HEK293 (cell line): ENCODE results near the gene CNOT2.

Experiments
- CTCF ChIA-PET: fragments of 350-600 bp; formaldehyde crosslinking; extraction: SDS; loops from one replicate; lab custom pipeline; 2021; ENCODE audit warnings: antibody characterized with exemption; lab: Yijun Ruan, JAX
- POLR2A ChIA-PET: fragments of 300-600 bp; formaldehyde crosslinking; extraction: SDS; loops from one replicate; lab custom pipeline; 2020; ENCODE audit warnings: antibody characterized with exemption, inconsistent platforms; lab: Yijun Ruan, JAX
- H3K27ac ChIP-seq: fragments of 200-500 bp; sonication (Bioruptor generic); 2 replicates; pipeline ENCODE4 v1.5.1; 2014; ENCODE audit warnings: low read depth, low read length, control low read depth, inconsistent platforms; ENCODE audit errors: extremely low read depth
- H3K36me3 ChIP-seq, 2 experiments: fragments of 200-500 bp in 1 of 2; sonication (Bioruptor generic) in 1 of 2; 1 replicate in 1 of 2; 2 replicates in 1 of 2; pipeline ENCODE4 v1.5.1; 2014 to 2017; ENCODE audit warnings: inconsistent platforms in 2 of 2, low read length in 2 of 2; ENCODE audit not compliant: control insufficient read depth in 2 of 2, insufficient read depth in 1 of 2
- H3K4me1 ChIP-seq: fragments of 200-500 bp; sonication (Bioruptor generic); 2 replicates; pipeline ENCODE4 v1.5.1; 2014; ENCODE audit warnings: mild to moderate bottlenecking, low read length, inconsistent platforms; ENCODE audit not compliant: control insufficient read depth, insufficient read depth
- H3K4me3 ChIP-seq: 2 replicates; pipeline ENCODE4 v1.5.1; 2011; ENCODE audit warnings: low read depth, mild to moderate bottlenecking, control low read depth, low read length, moderate library complexity
- H3K9me3 ChIP-seq: fragments of 200-500 bp; sonication (Bioruptor generic); 2 replicates; pipeline ENCODE4 v1.5.1; 2014; ENCODE audit warnings: low read depth, low read length, inconsistent platforms; ENCODE audit not compliant: control insufficient read depth, insufficient read depth
- BCL11A ChIP-seq: fragments of 450-650 bp; formaldehyde crosslinking; IDR thresholded peaks from 2 replicates; pipeline ENCODE4 v1.5.1; 2016; ENCODE audit warnings: low read depth, missing biosample characterization, missing genetic modification characterization
- HIC1 ChIP-seq: fragments of 450-650 bp; formaldehyde crosslinking; IDR thresholded peaks from 2 replicates; pipeline ENCODE4 v1.5.1; 2016; ENCODE audit warnings: missing biosample characterization, missing genetic modification characterization
- HOXC10 ChIP-seq: sonication (generic); formaldehyde crosslinking; IDR thresholded peaks from 2 replicates; pipeline ENCODE4 v1.8.1; 2023; ENCODE audit warnings: mild to moderate bottlenecking, missing genetic modification reagents
- PRDM1 ChIP-seq: fragments of 450-650 bp; formaldehyde crosslinking; IDR thresholded peaks from 2 replicates; pipeline ENCODE4; 2016; ENCODE audit warnings: missing biosample characterization, missing genetic modification characterization
- TRIM28 ChIP-seq: IDR thresholded peaks from 2 replicates; pipeline ENCODE4 v1.6.1; 2011; ENCODE audit warnings: low read length, control low read depth, borderline replicate concordance
- ZBTB20 ChIP-seq: fragments of 450-650 bp; formaldehyde crosslinking; IDR thresholded peaks from 2 replicates; pipeline ENCODE4 v1.5.1; 2016; ENCODE audit warnings: missing biosample characterization, missing genetic modification characterization
- ZBTB7A ChIP-seq: fragments of 450-650 bp; formaldehyde crosslinking; IDR thresholded peaks from 2 replicates; pipeline ENCODE4 v1.5.1; 2016; ENCODE audit warnings: low read depth, missing biosample characterization, missing genetic modification characterization
- ZBTB8A ChIP-seq: fragments of 450-650 bp; formaldehyde crosslinking; IDR thresholded peaks from 2 replicates; pipeline ENCODE4 v1.5.1; 2016; ENCODE audit warnings: missing biosample characterization, missing genetic modification characterization
- ZNF133 ChIP-seq: fragments of 450-650 bp; formaldehyde crosslinking; IDR thresholded peaks from 2 replicates; pipeline ENCODE4 v1.5.1; 2016; ENCODE audit warnings: missing biosample characterization, missing genetic modification characterization
- ZNF140 ChIP-seq: fragments of 450-650 bp; formaldehyde crosslinking; IDR thresholded peaks from 2 replicates; pipeline ENCODE4 v1.5.1; 2016; ENCODE audit warnings: missing biosample characterization, missing genetic modification characterization
- ZNF19 ChIP-seq: fragments of 450-650 bp; formaldehyde crosslinking; IDR thresholded peaks from 2 replicates; pipeline ENCODE4; 2016; ENCODE audit warnings: missing biosample characterization, missing genetic modification characterization, low read depth
- ZNF292 ChIP-seq: fragments of 450-650 bp; formaldehyde crosslinking; IDR thresholded peaks from 2 replicates; pipeline ENCODE4 v1.5.1; 2016; ENCODE audit warnings: low read depth, missing biosample characterization, missing genetic modification characterization, borderline replicate concordance
- ZNF366 ChIP-seq: fragments of 450-650 bp; formaldehyde crosslinking; conservative IDR thresholded peaks from 2 replicates; pipeline ENCODE4 v1.5.1; 2016; ENCODE audit warnings: missing biosample characterization, missing genetic modification characterization
- ZNF416 ChIP-seq: fragments of 450-650 bp; formaldehyde crosslinking; IDR thresholded peaks from 2 replicates; pipeline ENCODE4 v1.5.1; 2016; ENCODE audit warnings: missing biosample characterization, missing genetic modification characterization
- ZNF423 ChIP-seq: fragments of 450-650 bp; formaldehyde crosslinking; IDR thresholded peaks from 2 replicates; pipeline ENCODE4 v1.5.1; 2016; ENCODE audit warnings: missing biosample characterization, missing genetic modification characterization
- ZNF433 ChIP-seq: fragments of 450-650 bp; formaldehyde crosslinking; IDR thresholded peaks from 2 replicates; pipeline ENCODE4 v1.5.1; 2016; ENCODE audit warnings: missing biosample characterization, missing genetic modification characterization, low read depth
- ZNF514 ChIP-seq: fragments of 450-650 bp; formaldehyde crosslinking; IDR thresholded peaks from 2 replicates; pipeline ENCODE4 v1.5.1; 2016; ENCODE audit warnings: missing biosample characterization, missing genetic modification characterization
- ZNF560 ChIP-seq: fragments of 450-650 bp; formaldehyde crosslinking; IDR thresholded peaks from 2 replicates; pipeline ENCODE4 v1.5.1; 2017; ENCODE audit warnings: missing biosample characterization, missing genetic modification characterization, borderline replicate concordance
- ZNF561 ChIP-seq: fragments of 450-650 bp; IDR thresholded peaks from 2 replicates; pipeline ENCODE4 v1.5.1; 2018; ENCODE audit warnings: missing biosample characterization, missing genetic modification characterization, borderline replicate concordance
- ZNF580 ChIP-seq: fragments of 450-650 bp; formaldehyde crosslinking; IDR thresholded peaks from 2 replicates; pipeline ENCODE4 v1.5.1; 2016; ENCODE audit warnings: missing biosample characterization, missing genetic modification characterization
- ZNF585B ChIP-seq: fragments of 450-650 bp; formaldehyde crosslinking; IDR thresholded peaks from 2 replicates; pipeline ENCODE4 v1.5.1; 2016; ENCODE audit warnings: missing biosample characterization, missing genetic modification characterization
- ZNF654 ChIP-seq: fragments of 450-650 bp; formaldehyde crosslinking; IDR thresholded peaks from 2 replicates; pipeline ENCODE4 v1.5.1; 2016; ENCODE audit warnings: low read depth, missing biosample characterization, missing genetic modification characterization
- ZNF785 ChIP-seq: fragments of 450-650 bp; formaldehyde crosslinking; IDR thresholded peaks from 2 replicates; pipeline ENCODE4 v1.5.1; 2016; ENCODE audit warnings: missing biosample characterization, missing genetic modification characterization
- ZSCAN4 ChIP-seq: fragments of 450-650 bp; formaldehyde crosslinking; IDR thresholded peaks from 2 replicates; pipeline ENCODE4 v1.5.1; 2017; ENCODE audit warnings: missing biosample characterization, missing genetic modification characterization
- TF ChIP-seq, protein P1 (sequence below): sonication (generic); formaldehyde crosslinking; IDR thresholded peaks from 2 replicates; pipeline ENCODE4 v1.8.1; 2022; ENCODE audit warnings: mild to moderate bottlenecking, moderate library complexity, missing genetic modification reagents
- TF ChIP-seq, protein P2 (sequence below): fragments of 450-650 bp; formaldehyde crosslinking; conservative IDR thresholded peaks from 2 replicates; pipeline ENCODE4 v1.5.1; 2016; ENCODE audit warnings: low read depth, missing biosample characterization, missing genetic modification characterization
- TF ChIP-seq, protein P3 (sequence below): fragments of 450-650 bp; formaldehyde crosslinking; IDR thresholded peaks from 2 replicates; pipeline ENCODE4 v1.5.1; 2016; ENCODE audit warnings: missing biosample characterization, missing genetic modification characterization

The CNOT2 gene

DNA sequence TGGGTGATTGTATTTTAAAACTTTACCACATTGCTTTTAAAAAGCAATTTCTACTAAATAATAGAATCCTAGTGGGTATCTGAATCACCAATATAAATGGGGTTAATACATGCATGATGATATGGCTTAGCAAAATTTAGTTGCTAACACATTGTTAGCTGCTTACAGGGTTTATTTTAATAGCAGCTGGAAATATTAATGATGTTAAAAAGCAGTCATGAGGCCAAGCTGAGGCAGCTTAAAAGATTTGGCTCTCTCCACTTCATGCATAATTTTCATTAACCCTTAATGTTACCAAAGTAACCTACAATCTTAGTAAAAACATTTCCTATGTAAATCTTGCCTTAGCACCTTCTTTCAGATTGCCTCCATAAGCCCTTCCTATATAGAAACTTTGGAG lies 49.2 kb upstream of the CNOT2 start:
- H3K4me3 ChIP-seq = no peak overlapping the region
- no peaks in the 10 kb centered on the region for H3K4me1 ChIP-seq
- no peaks in the 10 kb centered on the region for H3K36me3 ChIP-seq
- CTCF ChIA-PET = interaction anchor here (1.0 kb wide), 1 partner anchor 314 kb away, joined by 3 read pairs; no protein-coding TSS in a partner anchor
- POLR2A ChIA-PET = no interaction called here
- no peak for TF ChIP-seq ZNF416 (tag by site-specific recombination)
- TF ChIP-seq ZNF654 (tag by site-specific recombination) = no peak
- no peak for TF ChIP-seq ZNF19 (tag by site-specific recombination)
- TF ChIP-seq ZNF292 = no peak
- TF ChIP-seq ZBTB20 = no peak
- TF ChIP-seq ZNF560 (tag by site-specific recombination) = no peak
- TF ChIP-seq ZBTB8A = no peak
- TF ChIP-seq ZNF366 (tag by site-specific recombination) = no peak
- no peak for TF ChIP-seq ZSCAN4 (tag by site-specific recombination)
- no peak for TF ChIP-seq ZBTB7A (tag by site-specific recombination)
- TF ChIP-seq BCL11A (tag by site-specific recombination) = no peak
- no peak for TF ChIP-seq HIC1 (tag by site-specific recombination)
- no peak for TF ChIP-seq ZNF133
- no peak for TF ChIP-seq ZNF433 (tag by site-specific recombination)
- TF ChIP-seq ZNF514 = no peak
- TF ChIP-seq, protein P1, sequence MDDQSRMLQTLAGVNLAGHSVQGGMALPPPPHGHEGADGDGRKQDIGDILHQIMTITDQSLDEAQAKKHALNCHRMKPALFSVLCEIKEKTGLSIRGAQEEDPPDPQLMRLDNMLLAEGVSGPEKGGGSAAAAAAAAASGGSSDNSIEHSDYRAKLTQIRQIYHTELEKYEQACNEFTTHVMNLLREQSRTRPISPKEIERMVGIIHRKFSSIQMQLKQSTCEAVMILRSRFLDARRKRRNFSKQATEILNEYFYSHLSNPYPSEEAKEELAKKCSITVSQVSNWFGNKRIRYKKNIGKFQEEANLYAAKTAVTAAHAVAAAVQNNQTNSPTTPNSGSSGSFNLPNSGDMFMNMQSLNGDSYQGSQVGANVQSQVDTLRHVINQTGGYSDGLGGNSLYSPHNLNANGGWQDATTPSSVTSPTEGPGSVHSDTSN = no peak
- H3K27ac ChIP-seq = no peak overlapping the region
- no peaks in the 10 kb centered on the region for H3K9me3 ChIP-seq

DNA sequence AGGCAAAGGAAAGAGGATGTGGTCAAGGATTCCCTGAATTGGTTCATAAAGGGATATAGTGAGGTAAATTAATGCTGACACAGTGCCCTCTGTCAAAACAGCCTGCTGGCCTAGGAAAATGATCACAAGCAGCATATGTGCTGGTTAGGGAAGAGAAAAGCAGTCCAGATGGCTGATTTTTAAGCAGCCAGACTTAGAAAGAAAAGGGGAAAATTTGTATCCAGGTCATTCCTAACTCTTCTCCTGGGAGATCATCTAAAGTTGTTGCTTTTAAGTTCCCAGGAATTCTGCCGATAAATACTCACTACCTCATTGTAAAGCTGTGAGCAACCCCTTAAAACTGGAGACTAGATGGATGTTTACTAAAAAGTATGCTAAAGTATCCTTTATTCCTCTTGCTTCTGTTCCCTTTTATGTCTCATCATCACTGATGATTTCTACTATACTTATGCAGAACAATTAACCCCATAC lies 46.4 kb upstream of the CNOT2 start:
- no peak overlapping the region for H3K4me3 ChIP-seq

More for the DNA sequence above, 46.4 kb upstream of the CNOT2 start:
- POLR2A ChIA-PET = no interaction called here
- Histone ChIP-seq H3K4me1 (no peaks in the 10 kb centered on the region), H3K27ac (no peak overlapping the region), H3K36me3 (no peaks in the 10 kb centered on the region), H3K9me3 (no peaks in the 10 kb centered on the region)
- TF ChIP-seq ZNF585B (tag by site-specific recombination) (no peak), ZNF433 (tag by site-specific recombination) (no peak), ZNF561 (tag by site-specific recombination) (no peak), ZNF133 (no peak), ZNF580 (tag by site-specific recombination) (no peak), HOXC10 (CRISPR knock-in tag) (no peak), TRIM28 (no peak), ZNF423 (tag by site-specific recombination) (no peak), ZNF140 (no peak), ZNF292 (no peak), ZNF785 (tag by site-specific recombination) (no peak), PRDM1 (tag by site-specific recombination) (no peak)
- TF ChIP-seq, protein P2, sequence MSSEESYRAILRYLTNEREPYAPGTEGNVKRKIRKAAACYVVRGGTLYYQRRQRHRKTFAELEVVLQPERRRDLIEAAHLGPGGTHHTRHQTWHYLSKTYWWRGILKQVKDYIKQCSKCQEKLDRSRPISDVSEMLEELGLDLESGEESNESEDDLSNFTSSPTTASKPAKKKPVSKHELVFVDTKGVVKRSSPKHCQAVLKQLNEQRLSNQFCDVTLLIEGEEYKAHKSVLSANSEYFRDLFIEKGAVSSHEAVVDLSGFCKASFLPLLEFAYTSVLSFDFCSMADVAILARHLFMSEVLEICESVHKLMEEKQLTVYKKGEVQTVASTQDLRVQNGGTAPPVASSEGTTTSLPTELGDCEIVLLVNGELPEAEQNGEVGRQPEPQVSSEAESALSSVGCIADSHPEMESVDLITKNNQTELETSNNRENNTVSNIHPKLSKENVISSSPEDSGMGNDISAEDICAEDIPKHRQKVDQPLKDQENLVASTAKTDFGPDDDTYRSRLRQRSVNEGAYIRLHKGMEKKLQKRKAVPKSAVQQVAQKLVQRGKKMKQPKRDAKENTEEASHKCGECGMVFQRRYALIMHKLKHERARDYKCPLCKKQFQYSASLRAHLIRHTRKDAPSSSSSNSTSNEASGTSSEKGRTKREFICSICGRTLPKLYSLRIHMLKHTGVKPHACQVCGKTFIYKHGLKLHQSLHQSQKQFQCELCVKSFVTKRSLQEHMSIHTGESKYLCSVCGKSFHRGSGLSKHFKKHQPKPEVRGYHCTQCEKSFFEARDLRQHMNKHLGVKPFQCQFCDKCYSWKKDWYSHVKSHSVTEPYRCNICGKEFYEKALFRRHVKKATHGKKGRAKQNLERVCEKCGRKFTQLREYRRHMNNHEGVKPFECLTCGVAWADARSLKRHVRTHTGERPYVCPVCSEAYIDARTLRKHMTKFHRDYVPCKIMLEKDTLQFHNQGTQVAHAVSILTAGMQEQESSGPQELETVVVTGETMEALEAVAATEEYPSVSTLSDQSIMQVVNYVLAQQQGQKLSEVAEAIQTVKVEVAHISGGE (tag by site-specific recombination) = no peak
- TF ChIP-seq, protein P3, sequence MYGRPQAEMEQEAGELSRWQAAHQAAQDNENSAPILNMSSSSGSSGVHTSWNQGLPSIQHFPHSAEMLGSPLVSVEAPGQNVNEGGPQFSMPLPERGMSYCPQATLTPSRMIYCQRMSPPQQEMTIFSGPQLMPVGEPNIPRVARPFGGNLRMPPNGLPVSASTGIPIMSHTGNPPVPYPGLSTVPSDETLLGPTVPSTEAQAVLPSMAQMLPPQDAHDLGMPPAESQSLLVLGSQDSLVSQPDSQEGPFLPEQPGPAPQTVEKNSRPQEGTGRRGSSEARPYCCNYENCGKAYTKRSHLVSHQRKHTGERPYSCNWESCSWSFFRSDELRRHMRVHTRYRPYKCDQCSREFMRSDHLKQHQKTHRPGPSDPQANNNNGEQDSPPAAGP (tag by site-specific recombination) = no peak
- CTCF ChIA-PET = interaction anchor here (1.4 kb wide), 1 partner anchor 18 kb away, joined by 4 read pairs; no protein-coding TSS in a partner anchor
